Measurements from ENCODE around the gene FOXRED2.

FOXRED2 gene

GRCh38 chr22:36469094-36469710, 37.6 kb downstream of the FOXRED2 start:
- peaks cover 24 to 39% of the 10 kb centered on the region in 2 experiments for H3K36me3 ChIP-seq (ENCODE audit: control insufficient read depth in 1 of 2, insufficient read depth in 2 of 2, low read depth in 1 of 2, low read length in 2 of 2)
- no peak overlapping the region for H2AFZ ChIP-seq (ENCODE audit: low read depth, low read length)
- H2BK5ac ChIP-seq (ENCODE audit: low read depth, low read length, poor library complexity, severe bottlenecking): peak overlapping the region; percentile 46
- H2BK120ac ChIP-seq (ENCODE audit: low read depth, low read length): peak overlapping the region; percentile 0
- H3K4me1 ChIP-seq (ENCODE audit: control insufficient read depth, insufficient read depth, low read depth, low read length): peaks cover 56% of the 10 kb centered on the region
- H3K27me3 ChIP-seq (ENCODE audit: control insufficient read depth in 1 of 2, insufficient read depth in 1 of 2, low read length in 2 of 2): no peaks in the 10 kb centered on the region
- H2BK12ac ChIP-seq (ENCODE audit: low read length in 2 of 2): peak overlapping the region; percentile 26 to 60
- peak overlapping the region; percentile 33 for H3K27ac ChIP-seq (ENCODE audit: low read length, poor library complexity, severe bottlenecking)
- no peak overlapping the region for H3K23ac ChIP-seq (ENCODE audit: low read length in 2 of 2)
- H3K79me1 ChIP-seq (replicated peaks; ENCODE audit: low read length, poor library complexity, severe bottlenecking): peaks cover 10% of the 10 kb centered on the region
- DNase-seq: no peak
- peak overlapping the region; percentile 48 for H4K91ac ChIP-seq (ENCODE audit: low read length)
- no peak overlapping the region for H3K4me3 ChIP-seq (ENCODE audit: insufficient read depth in 1 of 2, low read depth in 1 of 2, low read length in 2 of 2)
- no peak overlapping the region for H3K9ac ChIP-seq (ENCODE audit: low read length)
- peak overlapping the region; percentile 17 for H2BK15ac ChIP-seq (ENCODE audit: low read depth, poor library complexity, severe bottlenecking)
- H2AK5ac ChIP-seq (ENCODE audit: low read length, severe bottlenecking): peak overlapping the region; percentile 21
- peak overlapping the region; percentile 42 to 64 for H3K4ac ChIP-seq (ENCODE audit: low read depth in 1 of 2, low read length in 2 of 2)
- no peak overlapping the region for H3K4me2 ChIP-seq (ENCODE audit: low read length, poor library complexity, severe bottlenecking)
- peak overlapping the region in 1 of 2 experiments; percentile 44 for H3K14ac ChIP-seq (ENCODE audit: low read length in 2 of 2)
- no peak overlapping the region for H4K8ac ChIP-seq (ENCODE audit: low read length)
- 90% methylated on average over 14 of the region's 14 CpGs for WGBS
- no peaks in the 10 kb centered on the region for H3K9me3 ChIP-seq (ENCODE audit: control insufficient read depth, low read length)
- peak overlapping the region; percentile 29 to 72 for H3K18ac ChIP-seq (ENCODE audit: low read depth in 1 of 2, low read length in 2 of 2)

- peak overlapping the region; percentile 100 for H2AK5ac ChIP-seq (ENCODE audit: low read length, severe bottlenecking)
- peak overlapping the region; percentile 86 to 96 for H3K18ac ChIP-seq (ENCODE audit: low read depth in 1 of 2, low read length in 2 of 2)
- H3K27me3 ChIP-seq (ENCODE audit: control insufficient read depth in 1 of 2, insufficient read depth in 1 of 2, low read length in 2 of 2): no peaks in the 10 kb centered on the region
- WGBS: 2% methylated on average over 3 of the region's 7 CpGs
- H4K8ac ChIP-seq (ENCODE audit: low read length): peak overlapping the region; percentile 72
- peak overlapping the region; percentile 95 for H2BK120ac ChIP-seq (ENCODE audit: low read depth, low read length)
- peak overlapping the region in 1 of 2 experiments; percentile 64 for H3K14ac ChIP-seq (ENCODE audit: low read length in 2 of 2)
- H2BK15ac ChIP-seq (ENCODE audit: low read depth, poor library complexity, severe bottlenecking): peak overlapping the region; percentile 31
- peak overlapping the region; percentile 99 for H4K91ac ChIP-seq (ENCODE audit: low read length)
- no peak overlapping the region for H2AFZ ChIP-seq (ENCODE audit: low read depth, low read length)
- H2BK5ac ChIP-seq (ENCODE audit: low read depth, low read length, poor library complexity, severe bottlenecking): peak overlapping the region; percentile 94
- H3K23ac ChIP-seq (ENCODE audit: low read length in 2 of 2): peak overlapping the region in 1 of 2 experiments; percentile 28
- peak overlapping the region in 1 of 2 experiments; percentile 49 for H3K4me3 ChIP-seq (ENCODE audit: insufficient read depth in 1 of 2, low read depth in 1 of 2, low read length in 2 of 2)
- peaks cover 15 to 29% of the 10 kb centered on the region in 2 experiments for H3K36me3 ChIP-seq (ENCODE audit: control insufficient read depth in 1 of 2, insufficient read depth in 2 of 2, low read depth in 1 of 2, low read length in 2 of 2)
- peaks cover 9% of the 10 kb centered on the region for H3K79me1 ChIP-seq (replicated peaks; ENCODE audit: low read length, poor library complexity, severe bottlenecking)
- H3K27ac ChIP-seq (ENCODE audit: low read length, poor library complexity, severe bottlenecking): peak overlapping the region; percentile 90
- H3K4ac ChIP-seq (ENCODE audit: low read depth in 1 of 2, low read length in 2 of 2): peak overlapping the region; percentile 90 to 95
- peak overlapping the region; percentile 7 for H3K4me2 ChIP-seq (ENCODE audit: low read length, poor library complexity, severe bottlenecking)
- H3K4me1 ChIP-seq (ENCODE audit: control insufficient read depth, insufficient read depth, low read depth, low read length): peaks cover 67% of the 10 kb centered on the region
- H2BK12ac ChIP-seq (ENCODE audit: low read length in 2 of 2): peak overlapping the region; percentile 94
- no peaks in the 10 kb centered on the region for H3K9me3 ChIP-seq (ENCODE audit: control insufficient read depth, low read length)
- peak; percentile 98 for DNase-seq
- peak overlapping the region; percentile 66 for H3K9ac ChIP-seq (ENCODE audit: low read length)
These were observed 38.9 kb downstream of the FOXRED2 start for GRCh38 chr22:36467946-36468345.

GRCh38 chr22:36467042-36467810, 39.6 kb downstream of the FOXRED2 start:
- Histone ChIP-seq H3K4me3 (ENCODE audit: insufficient read depth in 1 of 2, low read depth in 1 of 2, low read length in 2 of 2) (peak overlapping the region in 1 of 2 experiments; percentile 49), H2BK15ac (ENCODE audit: low read depth, poor library complexity, severe bottlenecking) (peak overlapping the region; percentile 96), H3K79me1 (replicated peaks; ENCODE audit: low read length, poor library complexity, severe bottlenecking) (peaks cover 8% of the 10 kb centered on the region), H3K27me3 (ENCODE audit: control insufficient read depth in 1 of 2, insufficient read depth in 1 of 2, low read length in 2 of 2) (no peaks in the 10 kb centered on the region), H3K36me3 (ENCODE audit: control insufficient read depth in 1 of 2, insufficient read depth in 2 of 2, low read depth in 1 of 2, low read length in 2 of 2) (peaks cover 8 to 23% of the 10 kb centered on the region in 2 experiments), H3K4ac (ENCODE audit: low read depth in 1 of 2, low read length in 2 of 2) (peak overlapping the region; percentile 90 to 95), H2AFZ (ENCODE audit: low read depth, low read length) (no peak overlapping the region), H2BK5ac (ENCODE audit: low read depth, low read length, poor library complexity, severe bottlenecking) (peak overlapping the region; percentile 94), H3K18ac (ENCODE audit: low read depth in 1 of 2, low read length in 2 of 2) (peak overlapping the region; percentile 57 to 96), H3K23ac (ENCODE audit: low read length in 2 of 2) (no peak overlapping the region), H2BK12ac (ENCODE audit: low read length in 2 of 2) (peak overlapping the region; percentile 92 to 95), H4K91ac (ENCODE audit: low read length) (peak overlapping the region; percentile 99), H4K8ac (ENCODE audit: low read length) (peak overlapping the region; percentile 89), H3K9ac (ENCODE audit: low read length) (peak overlapping the region; percentile 66), H3K9me3 (ENCODE audit: control insufficient read depth, low read length) (no peaks in the 10 kb centered on the region), H3K14ac (ENCODE audit: low read length in 2 of 2) (peak overlapping the region in 1 of 2 experiments; percentile 64), H3K4me1 (ENCODE audit: control insufficient read depth, insufficient read depth, low read depth, low read length) (peaks cover 70% of the 10 kb centered on the region), H3K27ac (ENCODE audit: low read length, poor library complexity, severe bottlenecking) (peak overlapping the region; percentile 90), H2BK120ac (ENCODE audit: low read depth, low read length) (peak overlapping the region; percentile 74), H2AK5ac (ENCODE audit: low read length, severe bottlenecking) (peak overlapping the region; percentile 100), H3K4me2 (ENCODE audit: low read length, poor library complexity, severe bottlenecking) (no peak overlapping the region)
- 34% methylated on average over 11 of the region's 14 CpGs for WGBS
- DNase-seq: peak; percentile 87

- peak overlapping the region; percentile 84 to 93 for H3K18ac ChIP-seq (ENCODE audit: low read depth in 1 of 2, low read length in 2 of 2)
- H3K27ac ChIP-seq (ENCODE audit: low read length, poor library complexity, severe bottlenecking): peak overlapping the region; percentile 90
- H2BK15ac ChIP-seq (ENCODE audit: low read depth, poor library complexity, severe bottlenecking): peak overlapping the region; percentile 93
- peak overlapping the region; percentile 87 for H2BK120ac ChIP-seq (ENCODE audit: low read depth, low read length)
- peak overlapping the region; percentile 100 for H2AK5ac ChIP-seq (ENCODE audit: low read length, severe bottlenecking)
- H4K91ac ChIP-seq (ENCODE audit: low read length): peak overlapping the region; percentile 92
- H2BK5ac ChIP-seq (ENCODE audit: low read depth, low read length, poor library complexity, severe bottlenecking): peak overlapping the region; percentile 97
- H3K27me3 ChIP-seq (ENCODE audit: control insufficient read depth in 1 of 2, insufficient read depth in 1 of 2, low read length in 2 of 2): no peaks in the 10 kb centered on the region
- no peak overlapping the region for H3K4me3 ChIP-seq (ENCODE audit: insufficient read depth in 1 of 2, low read depth in 1 of 2, low read length in 2 of 2)
- H3K9me3 ChIP-seq (ENCODE audit: control insufficient read depth, low read length): no peaks in the 10 kb centered on the region
- H3K23ac ChIP-seq (ENCODE audit: low read length in 2 of 2): no peak overlapping the region
- H2BK12ac ChIP-seq (ENCODE audit: low read length in 2 of 2): peak overlapping the region; percentile 92 to 95
- peak overlapping the region in 1 of 2 experiments; percentile 71 for H3K14ac ChIP-seq (ENCODE audit: low read length in 2 of 2)
- no peak overlapping the region for H3K9ac ChIP-seq (ENCODE audit: low read length)
- peaks cover 72% of the 10 kb centered on the region for H3K4me1 ChIP-seq (ENCODE audit: control insufficient read depth, insufficient read depth, low read depth, low read length)
- H2AFZ ChIP-seq (ENCODE audit: low read depth, low read length): no peak overlapping the region
- DNase-seq: no peak
- H3K4ac ChIP-seq (ENCODE audit: low read depth in 1 of 2, low read length in 2 of 2): peak overlapping the region; percentile 88 to 95
- peak overlapping the region; percentile 83 for H4K8ac ChIP-seq (ENCODE audit: low read length)
- H3K79me1 ChIP-seq (replicated peaks; ENCODE audit: low read length, poor library complexity, severe bottlenecking): peaks cover 7% of the 10 kb centered on the region
- peaks cover 6 to 15% of the 10 kb centered on the region in 2 experiments for H3K36me3 ChIP-seq (ENCODE audit: control insufficient read depth in 1 of 2, insufficient read depth in 2 of 2, low read depth in 1 of 2, low read length in 2 of 2)
- H3K4me2 ChIP-seq (ENCODE audit: low read length, poor library complexity, severe bottlenecking): no peak overlapping the region
- WGBS: 91% methylated on average over 7 of the region's 7 CpGs
These were observed 40.6 kb downstream of the FOXRED2 start for GRCh38 chr22:36466258-36466657.

Data from mesenchymal stem cell (in vitro differentiated cells and primary cell).